Measurements from ENCODE around the gene PSMD13. TPM values are rescaled to one million over a fixed set of nuclear protein-coding genes. Genes with fewer than 3 reads are reported as not detected.
A peak's percentile ranks its signal among the peaks of the same experiment; 100 is the strongest.

Gene PSMD13
- total RNA-seq, 2 donors from 2014 or later: 75.3 to 80.3 TPM

DNA sequence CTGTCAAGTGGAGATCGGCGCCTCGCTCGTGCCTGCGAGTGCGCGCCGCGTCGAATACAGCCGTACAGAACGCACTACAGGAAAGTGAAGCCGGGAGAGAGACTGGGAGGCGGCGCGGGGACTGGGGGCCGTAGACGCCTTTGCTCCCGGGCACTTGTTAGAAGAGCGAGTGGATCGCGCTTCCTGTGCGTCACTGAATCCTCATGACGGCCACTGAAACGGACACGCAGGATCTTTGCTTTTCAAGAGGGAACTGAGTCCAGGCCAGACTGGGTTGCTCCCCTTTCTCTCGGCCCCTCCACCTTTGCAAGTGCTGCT lies 29.0 kb upstream of the PSMD13 start:
- H3K4me3 ChIP-seq: peak overlapping the region; percentile 95 to 98
- peaks cover 63% of the 10 kb centered on the region for H3K36me3 ChIP-seq
- H3K9me3 ChIP-seq: no peaks in the 10 kb centered on the region
- no peaks in the 10 kb centered on the region for H3K27me3 ChIP-seq
- peaks cover 0 to 58% of the 10 kb centered on the region in 2 donors for H3K4me1 ChIP-seq
- H3K27ac ChIP-seq: peak overlapping the region; percentile 95 to 99
- DNase-seq (ENCODE audit: low spot score): peak; percentile 68
- TF ChIP-seq CTCF (IDR thresholded peaks at IDR 0.05): no peak

DNA sequence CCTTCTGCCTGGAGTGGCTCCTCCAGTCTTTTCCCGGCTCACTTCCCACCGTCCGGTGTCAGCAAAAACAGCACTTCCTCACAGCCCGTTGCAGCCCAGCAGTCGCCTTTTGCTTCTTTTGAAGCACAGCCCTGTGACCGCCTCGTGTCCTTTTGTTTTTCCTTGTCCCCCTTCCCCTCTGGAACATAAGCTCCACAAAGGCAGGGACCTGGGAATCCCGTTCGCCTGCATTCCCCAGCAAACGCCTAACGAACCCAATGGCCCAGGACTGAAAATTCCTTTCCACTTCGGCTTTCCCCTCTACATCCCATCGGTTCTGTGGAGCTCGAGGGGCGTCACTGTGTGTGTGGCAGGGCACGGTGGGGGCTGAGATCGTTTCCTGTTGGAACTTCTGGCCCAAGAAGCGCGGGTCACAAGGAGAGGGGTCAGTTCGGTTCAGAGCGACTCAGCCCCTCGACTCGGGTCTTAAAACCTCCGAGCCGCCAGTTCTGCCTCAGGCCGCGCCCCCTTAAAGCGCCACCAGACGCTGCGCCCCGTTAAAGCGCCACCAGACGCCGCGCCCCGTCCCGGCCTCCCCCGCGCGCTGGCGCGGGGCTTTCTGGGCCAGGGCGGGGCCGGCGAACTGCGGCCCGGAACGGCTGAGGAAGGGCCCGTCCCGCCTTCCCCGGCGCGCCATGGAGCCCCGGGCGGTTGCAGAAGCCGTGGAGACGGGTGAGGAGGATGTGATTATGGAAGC lies 28.4 kb upstream of the PSMD13 start:
- H3K4me3 ChIP-seq: peak overlapping the region; percentile 95 to 98
- peaks cover 0 to 56% of the 10 kb centered on the region in 2 donors for H3K4me1 ChIP-seq
- peaks cover 64% of the 10 kb centered on the region for H3K36me3 ChIP-seq
- peak overlapping the region; percentile 95 to 99 for H3K27ac ChIP-seq
- H3K9me3 ChIP-seq: no peaks in the 10 kb centered on the region
- no peaks in the 10 kb centered on the region for H3K27me3 ChIP-seq
- TF ChIP-seq CTCF (IDR thresholded peaks at IDR 0.05): peak in 1 of 2 donors; percentile 29
- peak; percentile 78 for DNase-seq (ENCODE audit: low spot score)

DNA sequence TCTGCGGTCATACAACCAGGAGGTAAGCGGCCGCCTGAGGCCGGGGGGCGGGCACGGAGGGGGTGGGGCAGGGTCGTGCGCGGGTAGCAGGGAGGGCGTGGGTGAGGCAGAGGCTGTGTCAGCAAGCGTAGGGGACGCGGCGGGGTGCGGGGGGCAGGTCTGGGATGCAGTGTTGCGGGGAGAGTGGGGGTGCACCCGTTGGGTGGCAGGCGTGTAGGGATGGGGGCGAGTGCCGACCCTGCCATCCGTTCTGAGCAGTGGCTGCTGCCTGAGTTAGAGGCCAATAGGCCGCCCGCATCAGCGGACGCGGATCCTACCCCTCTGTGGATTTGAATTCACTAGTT lies 27.9 kb upstream of the PSMD13 start:
- peak overlapping the region; percentile 95 to 99 for H3K27ac ChIP-seq
- H3K27me3 ChIP-seq: no peaks in the 10 kb centered on the region
- peak overlapping the region; percentile 95 to 98 for H3K4me3 ChIP-seq
- H3K36me3 ChIP-seq: peaks cover 62% of the 10 kb centered on the region
- no peak for TF ChIP-seq CTCF (IDR thresholded peaks at IDR 0.05)
- no peaks in the 10 kb centered on the region for H3K9me3 ChIP-seq
- peaks cover 0 to 51% of the 10 kb centered on the region in 2 donors for H3K4me1 ChIP-seq
- no peak for DNase-seq (ENCODE audit: low spot score)

DNA sequence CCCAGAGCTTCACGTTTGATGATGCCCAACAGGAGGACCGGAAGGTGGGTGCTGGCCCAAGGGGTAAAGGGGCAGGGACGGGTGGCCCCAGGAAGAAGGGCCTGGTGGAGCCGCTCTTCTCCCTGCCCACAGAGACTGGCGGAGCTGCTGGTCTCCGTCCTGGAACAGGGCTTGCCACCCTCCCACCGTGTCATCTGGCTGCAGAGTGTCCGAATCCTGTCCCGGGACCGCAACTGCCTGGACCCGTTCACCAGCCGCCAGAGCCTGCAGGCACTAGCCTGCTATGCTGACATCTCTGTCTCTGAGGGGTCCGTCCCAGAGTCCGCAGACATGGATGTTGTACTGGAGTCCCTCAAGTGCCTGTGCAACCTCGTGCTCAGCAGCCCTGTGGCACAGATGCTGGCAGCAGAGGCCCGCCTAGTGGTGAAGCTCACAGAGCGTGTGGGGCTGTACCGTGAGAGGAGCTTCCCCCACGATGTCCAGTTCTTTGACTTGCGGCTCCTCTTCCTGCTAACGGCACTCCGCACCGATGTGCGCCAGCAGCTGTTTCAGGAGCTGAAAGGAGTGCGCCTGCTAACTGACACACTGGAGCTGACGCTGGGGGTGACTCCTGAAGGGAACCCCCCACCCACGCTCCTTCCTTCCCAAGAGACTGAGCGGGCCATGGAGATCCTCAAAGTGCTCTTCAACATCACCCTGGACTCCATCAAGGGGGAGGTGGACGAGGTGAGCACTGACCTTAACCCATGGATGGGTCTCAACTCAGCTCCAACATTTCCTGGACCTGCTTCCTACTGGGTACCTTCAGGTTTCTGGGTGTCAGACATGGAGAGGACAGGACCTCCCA lies 27.3 kb upstream of the PSMD13 start:
- H3K4me3 ChIP-seq: peak overlapping the region; percentile 95 to 98
- peaks cover 62% of the 10 kb centered on the region for H3K36me3 ChIP-seq
- peak overlapping the region; percentile 95 to 99 for H3K27ac ChIP-seq
- H3K4me1 ChIP-seq: peaks cover 0 to 45% of the 10 kb centered on the region in 2 donors
- no peak for DNase-seq (ENCODE audit: low spot score)
- no peaks in the 10 kb centered on the region for H3K9me3 ChIP-seq
- TF ChIP-seq CTCF (IDR thresholded peaks at IDR 0.05): no peak
- H3K27me3 ChIP-seq: no peaks in the 10 kb centered on the region

DNA sequence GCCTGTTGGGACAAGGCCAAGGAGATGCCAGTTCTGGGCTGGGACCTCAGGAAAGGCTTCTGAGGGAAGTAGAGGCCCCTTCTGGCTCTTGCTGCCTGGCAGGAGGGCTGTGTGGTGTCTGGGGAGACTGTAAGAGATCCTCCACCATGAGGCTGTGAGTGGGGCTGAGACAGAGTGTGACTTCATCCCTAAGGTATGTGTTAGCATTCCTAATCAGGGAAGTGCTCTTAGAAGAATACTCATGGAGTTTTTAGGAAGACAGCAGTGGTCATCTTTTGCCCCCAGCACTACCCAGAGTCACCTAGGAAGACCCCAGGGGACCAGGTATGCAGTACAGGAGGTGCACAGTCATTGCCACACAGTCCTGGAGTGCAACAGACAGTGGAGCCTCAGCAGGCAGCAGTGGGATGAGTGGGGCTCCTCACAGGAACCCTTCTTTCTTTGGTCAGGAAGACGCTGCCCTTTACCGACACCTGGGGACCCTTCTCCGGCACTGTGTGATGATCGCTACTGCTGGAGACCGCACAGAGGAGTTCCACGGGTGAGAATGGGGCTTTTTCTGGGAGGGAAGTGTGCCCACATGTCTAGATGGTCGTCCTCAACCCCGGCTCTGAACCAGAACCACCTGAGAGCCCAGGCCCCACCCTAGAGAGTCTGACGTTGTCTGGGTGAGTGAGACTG lies 26.5 kb upstream of the PSMD13 start:
- H3K27ac ChIP-seq: peak overlapping the region; percentile 12 to 95
- H3K4me3 ChIP-seq: peak overlapping the region in 1 of 2 donors; percentile 98
- H3K36me3 ChIP-seq: peaks cover 58% of the 10 kb centered on the region
- DNase-seq (ENCODE audit: low spot score): no peak
- peaks cover 0 to 37% of the 10 kb centered on the region in 2 donors for H3K4me1 ChIP-seq
- no peaks in the 10 kb centered on the region for H3K27me3 ChIP-seq
- TF ChIP-seq CTCF (IDR thresholded peaks at IDR 0.05): no peak
- H3K9me3 ChIP-seq: no peaks in the 10 kb centered on the region

Data from right atrium auricular region (tissue), 2 donors.